H1 (cell line): ENCODE results near the gene ZNF615. TPM values are rescaled to one million over a fixed set of nuclear protein-coding genes. Genes with fewer than 3 reads are reported as not detected.
"Not testable (repeated sequence)": the region's sequence is repeated elsewhere in the genome, so short reads cannot be mapped to it uniquely, and the experiment has no call there.

ENCODE experiments used
- CTCF ChIA-PET: fragments of 300-600 bp; sonication (Branson Sonifier 250); formaldehyde crosslinking; loops from one replicate; lab custom pipeline; 2021; ENCODE audit not compliant: partially characterized antibody; lab: Charles Lee
- POLR2A ChIA-PET: fragments of 300-600 bp; sonication (Branson Sonifier 250); formaldehyde crosslinking; loops from one replicate; lab custom pipeline; 2021; ENCODE audit warnings: inconsistent platforms; ENCODE audit not compliant: partially characterized antibody; lab: Charles Lee
- DNase-seq, 2 experiments: peaks; one replicate each; pipeline versions ENCODE4 v3.0.0 to v3.0.0-alpha.2; 2010 to 2022; ENCODE audit warnings: low spot score in 2 of 2, low read depth in 1 of 2, mixed read lengths in 1 of 2
- FAIRE-seq: peaks from 2 replicates; lab custom pipeline; 2011; peaks lifted over from hg19 to GRCh38; lab: Jason Lieb, UNC
- H2AFZ ChIP-seq: 2 replicates; pipeline ENCODE4 v1.8.1; 2012; ENCODE audit warnings: low read length, inconsistent platforms
- H2AK5ac ChIP-seq: 2 replicates; pipeline ENCODE4 v1.6.1; 2013; ENCODE audit warnings: low read depth, low read length
- H2BK120ac ChIP-seq: replicated peaks from 2 replicates; pipeline ENCODE3; 2013; ENCODE audit warnings: low read depth, low read length, inconsistent platforms
- H2BK12ac ChIP-seq: 2 replicates; pipeline ENCODE4 v1.6.1; 2013; ENCODE audit warnings: low read depth, low read length
- H2BK15ac ChIP-seq: 2 replicates; pipeline ENCODE4 v1.6.1; 2013; ENCODE audit warnings: low read length
- H2BK20ac ChIP-seq: 2 replicates; pipeline ENCODE4 v1.6.1; 2013; ENCODE audit warnings: low read length
- H2BK5ac ChIP-seq: 2 replicates; pipeline ENCODE4 v1.6.1; 2013; ENCODE audit warnings: low read depth, low read length
- H3K14ac ChIP-seq: 2 replicates; pipeline ENCODE4 v1.6.1; 2013; ENCODE audit warnings: inconsistent platforms; ENCODE audit not compliant: insufficient read length
- H3K18ac ChIP-seq: 2 replicates; pipeline ENCODE4 v1.6.1; 2013; ENCODE audit warnings: low read length; ENCODE audit errors: extremely low read depth
- H3K23ac ChIP-seq: 2 replicates; pipeline ENCODE4 v1.6.1; 2013; ENCODE audit warnings: inconsistent platforms; ENCODE audit not compliant: insufficient read length
- H3K23me2 ChIP-seq: 2 replicates; pipeline ENCODE4 v1.6.1; 2013; ENCODE audit warnings: low read depth, low read length
- H3K27ac ChIP-seq: 2 replicates; pipeline ENCODE4 v1.6.1; 2011; ENCODE audit warnings: low read depth, low read length, inconsistent platforms
- H3K27me3 ChIP-seq, 4 experiments: replicated peaks in 1 of 4; 1 replicate in 1 of 4; 2 replicates in 3 of 4; pipeline versions ENCODE4 v1.6.1 to v1.8.1; 2011 to 2013; ENCODE audit warnings: low read length in 3 of 4, mild to moderate bottlenecking in 3 of 4, inconsistent platforms in 2 of 4, mixed read lengths in 2 of 4, moderate library complexity in 1 of 4; ENCODE audit not compliant: control insufficient read depth in 3 of 4, insufficient read depth in 3 of 4; ENCODE audit errors: extremely low read depth in 1 of 4
- H3K36me3 ChIP-seq, 4 experiments: 2 replicates each; pipeline versions ENCODE4 v1.6.1 to v1.8.1; 2011 to 2013; ENCODE audit warnings: mild to moderate bottlenecking in 4 of 4, low read length in 3 of 4, moderate library complexity in 2 of 4, control low read depth in 1 of 4, inconsistent platforms in 1 of 4; ENCODE audit not compliant: insufficient read depth in 4 of 4, control insufficient read depth in 2 of 4
- H3K4ac ChIP-seq: replicated peaks from 2 replicates; pipeline ENCODE3; 2013; ENCODE audit warnings: low read length, low read depth, mixed read lengths, inconsistent platforms; ENCODE audit not compliant: insufficient read length
- H3K4me1 ChIP-seq, 4 experiments: replicated peaks in 1 of 4; 1 replicate in 1 of 4; 2 replicates in 3 of 4; pipeline versions ENCODE4 v1.6.1 to v1.8.1; 2011 to 2013; ENCODE audit warnings: low read length in 3 of 4, inconsistent platforms in 2 of 4, mixed read lengths in 1 of 4; ENCODE audit not compliant: insufficient read depth in 4 of 4, control insufficient read depth in 3 of 4
- H3K4me2 ChIP-seq, 2 experiments: 2 replicates each; pipeline versions ENCODE4 v1.6.1 to v1.8.1; 2011 to 2013; ENCODE audit warnings: low read depth in 2 of 2, low read length in 2 of 2, control low read depth in 1 of 2, inconsistent platforms in 1 of 2, mild to moderate bottlenecking in 1 of 2; ENCODE audit not compliant: insufficient read depth in 1 of 2
- H3K4me3 ChIP-seq, 4 experiments: fragments of 200-600, 300-600 bp in 1 of 4; sonication (generic), shearing (Covaris generic), sonication (Bioruptor Twin) in 1 of 4; 2 replicates each; pipeline versions ENCODE4 v1.5.1 to v1.8.1; 2011 to 2016; ENCODE audit warnings: low read length in 4 of 4, low read depth in 3 of 4, control low read depth in 2 of 4, inconsistent platforms in 2 of 4, mild to moderate bottlenecking in 2 of 4, mixed read lengths in 1 of 4, moderate library complexity in 1 of 4; ENCODE audit not compliant: insufficient read depth in 2 of 4; ENCODE audit errors: extremely low read depth in 1 of 4
- H3K56ac ChIP-seq: replicated peaks from 2 replicates; pipeline ENCODE3; 2013; ENCODE audit warnings: low read depth, mild to moderate bottlenecking, mixed read lengths, low read length, inconsistent platforms; ENCODE audit not compliant: insufficient read length
- H3K79me1 ChIP-seq: 2 replicates; pipeline ENCODE4 v1.6.1; 2013; ENCODE audit warnings: low read depth, low read length, control low read depth
- H3K79me2 ChIP-seq, 2 experiments: 2 replicates each; pipeline versions ENCODE4 v1.6.1 to v1.8.1; 2012 to 2013; ENCODE audit warnings: low read length in 2 of 2, mild to moderate bottlenecking in 2 of 2, inconsistent platforms in 1 of 2; ENCODE audit not compliant: insufficient read depth in 2 of 2, control insufficient read depth in 1 of 2
- H3K9ac ChIP-seq, 4 experiments: replicated peaks in 1 of 4; 1 replicate in 1 of 4; 2 replicates in 3 of 4; pipeline versions ENCODE4 v1.6.1 to v1.8.1; 2011 to 2013; ENCODE audit warnings: low read depth in 3 of 4, low read length in 3 of 4, control low read depth in 2 of 4, mild to moderate bottlenecking in 2 of 4, moderate library complexity in 2 of 4, inconsistent platforms in 1 of 4; ENCODE audit errors: extremely low read depth in 1 of 4
- H3K9me3 ChIP-seq, 2 experiments: 2 replicates each; pipeline versions ENCODE4 v1.6.1 to v1.8.1; 2012 to 2013; ENCODE audit warnings: mild to moderate bottlenecking in 2 of 2, moderate library complexity in 2 of 2, control low read depth in 1 of 2, inconsistent platforms in 1 of 2, low read depth in 1 of 2, low read length in 1 of 2, mixed read lengths in 1 of 2; ENCODE audit not compliant: insufficient read depth in 2 of 2
- H4K20me1 ChIP-seq, 2 experiments: replicated peaks in 1 of 2; 2 replicates each; pipeline versions ENCODE3 to v1.8.1; 2011 to 2013; ENCODE audit warnings: inconsistent platforms in 2 of 2, low read length in 2 of 2, mild to moderate bottlenecking in 1 of 2; ENCODE audit not compliant: insufficient read depth in 2 of 2, control insufficient read depth in 1 of 2
- H4K5ac ChIP-seq: 2 replicates; pipeline ENCODE4 v1.6.1; 2013; ENCODE audit warnings: low read length, low read depth, mixed read lengths, inconsistent platforms; ENCODE audit not compliant: insufficient read length
- H4K8ac ChIP-seq: 2 replicates; pipeline ENCODE4 v1.8.0; 2013; ENCODE audit warnings: mild to moderate bottlenecking, moderate library complexity, low read length, inconsistent platforms; ENCODE audit not compliant: insufficient read depth; ENCODE audit errors: extremely low read depth
- H4K91ac ChIP-seq: replicated peaks from 2 replicates; pipeline ENCODE3; 2013; ENCODE audit warnings: low read length, mixed read lengths, inconsistent platforms; ENCODE audit not compliant: insufficient read length
- WGBS, 2 experiments: shearing (Covaris generic) in 1 of 2; methylation state at CpG; one replicate each; pipeline versions ENCODE4 v1.1.6 to v1.1.7; 2013 to 2015; ENCODE audit warnings: low lambda C conversion rate in 2 of 2, mixed read lengths in 2 of 2, inconsistent platforms in 1 of 2, low coverage in 1 of 2, missing lambda C conversion rate in 1 of 2; ENCODE audit not compliant: insufficient replicate concordance in 2 of 2, insufficient coverage in 1 of 2, insufficient read length in 1 of 2; ENCODE audit errors: extremely low coverage in 1 of 2, missing lambda C conversion rate in 1 of 2; 5-methylcytosine and 5-hydroxymethylcytosine counted together
- polyA plus RNA-seq, 7 experiments: library from polyadenylated mRNA; depleted of rRNA in 3 of 7; stranded (reverse) in 5 of 7; unstranded in 2 of 7; fragments of >200 nt in 5 of 7; fragments of 200-250 nt in 2 of 7; gene quantifications; 1 replicate in 5 of 7; 2 replicates in 1 of 7; 4 replicates in 1 of 7; pipeline versions ENCODE4 v1.2.1 to v1.2.3, GENCODE V29; 2011 to 2013; ENCODE audit warnings: missing spikeins in 2 of 7, mixed read lengths in 2 of 7
- total RNA-seq: library from RNA; stranded (reverse); fragmentation: NEBNext Ultra II Directional; extraction: Animal tissue kit (Norgen Biotek cat#: 25700); gene quantifications from 2 replicates; pipeline ENCODE4 v1.2.1, GENCODE V29; 2021

The ZNF615 gene
- total and polyA plus RNA-seq, 2 of the 8 experiments (the other 6 are each of a cell fraction or from before 2014, with no cell fraction given), result 2.8 to 7.5 TPM

DNA sequence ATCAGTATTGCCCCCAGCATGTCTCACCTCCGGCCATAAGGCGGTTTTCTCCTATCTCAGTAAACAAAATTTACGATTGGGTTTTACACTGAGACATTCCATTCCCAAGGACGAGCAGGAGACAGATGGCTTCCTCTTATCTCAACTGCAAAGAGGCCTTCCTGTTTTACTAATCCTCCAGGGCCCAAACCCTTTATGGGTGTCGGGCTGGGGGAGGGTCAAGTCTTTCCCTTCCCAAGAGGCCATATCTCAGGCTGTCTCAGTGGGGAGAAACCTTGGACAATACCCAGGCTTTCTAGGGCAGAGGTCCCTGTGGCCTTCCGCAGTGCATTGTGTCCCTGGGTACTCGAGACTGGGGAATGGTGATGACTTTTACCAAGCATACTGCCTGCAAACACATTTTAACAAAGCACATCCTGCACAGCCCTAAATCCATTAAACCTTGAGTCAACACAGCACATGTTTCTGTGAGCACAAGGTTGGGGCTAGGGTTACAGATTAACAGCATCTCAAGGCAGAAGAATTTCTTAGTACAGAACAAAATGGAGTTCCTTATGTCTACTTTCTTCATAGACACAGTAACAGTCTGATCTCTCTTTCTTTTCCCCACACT is 47.3 kb downstream of the ZNF615 start:
- CTCF ChIA-PET, H2BK20ac ChIP-seq, H4K5ac ChIP-seq, H2BK12ac ChIP-seq, H3K79me1 ChIP-seq, H3K14ac ChIP-seq, POLR2A ChIA-PET, H3K27me3 ChIP-seq, FAIRE-seq, H3K4me2 ChIP-seq, H3K23me2 ChIP-seq, H3K23ac ChIP-seq, DNase-seq, H2BK120ac ChIP-seq, H3K18ac ChIP-seq, H3K56ac ChIP-seq, H3K27ac ChIP-seq, H3K4ac ChIP-seq, H3K79me2 ChIP-seq, H3K9ac ChIP-seq, H3K4me3 ChIP-seq, H4K91ac ChIP-seq, H4K20me1 ChIP-seq, H4K8ac ChIP-seq, H2AFZ ChIP-seq, H2BK5ac ChIP-seq, H2AK5ac ChIP-seq, H3K4me1 ChIP-seq, H2BK15ac ChIP-seq: not testable (repeated sequence)
- Histone ChIP-seq H3K36me3 (peaks cover 10 to 20% (median 14%) of the 10 kb centered on the region in 4 experiments), H3K9me3 (peaks cover 14% of the 10 kb centered on the region in 2 experiments)
- 89% methylated on average over 7 of the region's 7 CpGs; no CpG with 5 or more reads in 1 of the 2 experiments for WGBS, 2 experiments
